Measurements from ENCODE around the gene ABCC3.

ABCC3 gene

DNA sequence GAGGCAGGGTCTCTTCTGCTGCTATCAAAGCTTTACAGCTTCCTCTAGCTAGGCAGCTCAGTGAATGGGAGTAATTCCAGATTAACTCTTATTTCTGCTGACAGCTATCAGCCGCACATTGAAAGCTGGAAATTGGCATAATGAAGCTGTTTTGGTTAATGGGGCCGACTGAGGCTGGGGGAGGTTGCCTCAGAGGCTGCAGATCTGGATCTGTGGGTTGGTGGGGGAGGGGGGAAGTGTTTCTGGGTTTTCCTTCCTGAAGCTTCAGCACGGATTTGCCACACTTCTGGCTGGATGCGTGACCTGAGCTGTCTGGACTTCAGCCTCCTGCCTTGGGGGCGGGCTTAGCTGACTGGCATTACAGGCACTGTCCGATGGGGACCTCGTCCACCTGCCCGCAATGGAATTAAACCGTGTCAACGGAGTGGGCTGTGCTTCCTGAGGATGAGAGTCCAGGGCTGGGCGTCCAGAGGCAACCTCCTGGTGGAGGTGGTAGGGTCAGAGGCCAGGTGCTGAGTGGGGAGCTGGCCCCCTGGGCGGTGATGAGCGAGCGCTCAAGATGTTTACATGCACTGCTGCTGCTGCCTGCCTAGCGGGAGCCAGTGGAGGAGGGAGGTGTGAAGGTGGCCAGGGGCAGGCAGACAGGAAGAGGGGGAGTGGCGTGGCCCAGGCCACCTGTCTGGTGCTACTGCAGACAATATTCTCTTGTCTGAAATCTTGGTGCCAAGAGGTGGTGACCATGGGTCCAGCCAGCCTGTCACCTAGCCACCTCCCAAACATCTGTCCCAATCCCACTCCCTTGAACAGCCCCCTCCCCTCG lies 6.7 kb upstream of the ABCC3 start:
- Mint-ChIP-seq H3K4me3 (no peak overlapping the region), H3K4me1 (no peaks in the 10 kb centered on the region), H3K9me3 (no peaks in the 10 kb centered on the region), H3K27ac (no peak overlapping the region), H3K36me3 (ENCODE audit: low read depth) (no peaks in the 10 kb centered on the region), H3K27me3 (peaks cover 38% of the 10 kb centered on the region)
- DNase-seq (no peak), ATAC-seq (no peak)

DNA sequence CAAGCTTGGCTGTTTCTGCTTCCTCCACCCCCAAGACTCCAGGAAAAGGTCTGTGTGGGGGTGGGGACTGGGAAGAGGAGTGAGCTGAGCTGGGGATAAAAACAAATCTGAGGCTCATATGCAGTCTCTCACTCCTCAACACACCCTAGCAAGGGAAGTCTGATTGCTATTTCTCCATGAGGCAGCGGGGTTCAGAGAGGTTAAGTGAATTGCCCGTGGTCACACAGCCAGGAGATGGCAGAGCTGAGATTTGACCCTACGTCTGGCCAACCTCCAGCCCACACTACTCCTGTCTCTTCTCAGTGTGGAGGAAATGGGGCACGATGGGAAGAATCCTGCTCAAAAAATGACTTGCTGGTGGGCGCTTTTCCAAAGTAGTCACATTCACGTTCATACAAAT lies 4.8 kb upstream of the ABCC3 start:
- DNase-seq (no peak), ATAC-seq (no peak)
- Mint-ChIP-seq H3K4me3 (no peak overlapping the region), H3K36me3 (ENCODE audit: low read depth) (no peaks in the 10 kb centered on the region), H3K4me1 (no peaks in the 10 kb centered on the region), H3K9me3 (no peaks in the 10 kb centered on the region), H3K27me3 (peaks cover 50% of the 10 kb centered on the region), H3K27ac (no peak overlapping the region)

DNA sequence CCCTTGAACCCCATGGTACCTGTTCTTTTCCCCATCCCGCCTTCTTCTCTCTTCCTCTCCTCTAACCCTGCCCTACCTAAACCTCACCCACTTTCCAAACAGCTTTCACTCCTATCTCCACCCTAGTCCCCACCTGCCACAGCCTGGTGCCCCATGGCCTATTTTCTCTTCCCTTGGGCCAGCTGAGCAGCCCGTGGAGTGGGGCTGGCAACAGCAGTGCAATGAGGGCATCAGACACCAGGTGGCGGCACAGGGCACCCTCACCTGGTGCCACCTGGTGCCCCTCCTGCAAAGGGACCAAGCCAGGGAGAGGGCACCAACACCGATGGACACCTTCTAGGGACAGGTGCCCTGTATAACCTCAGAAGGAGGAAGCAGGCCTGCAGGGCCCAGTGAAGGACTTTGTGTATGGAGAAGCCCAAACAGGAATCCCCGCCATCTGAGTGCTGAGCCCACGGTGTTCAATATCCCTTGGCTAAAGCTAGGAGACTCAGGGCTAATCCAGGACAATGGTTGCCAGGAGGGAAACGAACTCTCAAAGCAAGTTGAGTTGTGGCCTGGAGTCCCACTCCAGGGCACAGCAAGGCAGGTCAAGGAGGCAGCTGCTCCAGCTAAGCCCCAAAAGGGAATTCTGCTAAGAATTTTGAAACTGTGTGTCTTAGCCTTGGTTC lies 4.0 kb upstream of the ABCC3 start:
- ATAC-seq (peak; percentile 50), DNase-seq (peak; percentile 73)
- Mint-ChIP-seq H3K9me3 (no peaks in the 10 kb centered on the region), H3K4me3 (no peak overlapping the region), H3K27ac (no peak overlapping the region), H3K4me1 (no peaks in the 10 kb centered on the region), H3K36me3 (ENCODE audit: low read depth) (no peaks in the 10 kb centered on the region), H3K27me3 (peaks cover 54% of the 10 kb centered on the region)

DNA sequence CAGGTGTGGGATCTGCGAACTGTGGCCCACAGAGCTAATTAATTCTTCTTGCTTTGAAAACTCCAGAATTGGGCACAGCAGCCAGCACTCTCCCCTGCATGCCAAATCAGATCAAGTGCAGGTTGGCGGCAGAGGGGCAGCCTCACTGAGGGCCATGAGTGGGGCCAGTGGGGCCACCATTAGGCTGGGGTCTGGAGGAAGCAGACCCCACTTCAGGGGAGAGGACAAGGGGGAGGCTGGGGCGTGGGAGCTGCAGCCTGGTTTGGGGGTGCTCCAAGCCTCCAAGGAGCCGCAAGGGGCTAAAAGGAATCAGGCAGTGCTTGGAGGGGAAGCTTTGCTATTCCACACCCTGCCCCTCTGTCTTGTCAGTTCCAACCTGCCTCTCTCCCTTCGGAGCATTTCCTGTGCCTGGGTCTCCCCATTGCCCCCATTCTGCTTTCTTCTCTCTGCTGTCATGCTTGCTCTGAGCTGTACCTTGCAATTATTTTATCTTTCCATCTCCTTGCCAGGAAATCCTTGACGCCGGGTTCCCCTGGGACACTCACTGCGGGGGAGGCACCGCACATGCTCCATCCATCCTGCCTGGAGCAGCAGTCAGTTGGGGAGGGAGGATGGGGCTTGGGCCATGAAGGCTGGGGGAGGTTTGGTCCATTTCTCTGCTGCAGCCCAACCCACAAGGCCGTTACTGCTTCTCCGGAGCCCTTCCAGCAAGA lies 3.3 kb upstream of the ABCC3 start:
- no peak overlapping the region for H3K4me3 Mint-ChIP-seq
- DNase-seq (no peak), ATAC-seq (no peak)
- no peak overlapping the region for H3K27ac Mint-ChIP-seq
- no peaks in the 10 kb centered on the region for H3K36me3 Mint-ChIP-seq (ENCODE audit: low read depth)
- H3K9me3 Mint-ChIP-seq: no peaks in the 10 kb centered on the region
- H3K4me1 Mint-ChIP-seq: no peaks in the 10 kb centered on the region
- H3K27me3 Mint-ChIP-seq: peaks cover 60% of the 10 kb centered on the region

DNA sequence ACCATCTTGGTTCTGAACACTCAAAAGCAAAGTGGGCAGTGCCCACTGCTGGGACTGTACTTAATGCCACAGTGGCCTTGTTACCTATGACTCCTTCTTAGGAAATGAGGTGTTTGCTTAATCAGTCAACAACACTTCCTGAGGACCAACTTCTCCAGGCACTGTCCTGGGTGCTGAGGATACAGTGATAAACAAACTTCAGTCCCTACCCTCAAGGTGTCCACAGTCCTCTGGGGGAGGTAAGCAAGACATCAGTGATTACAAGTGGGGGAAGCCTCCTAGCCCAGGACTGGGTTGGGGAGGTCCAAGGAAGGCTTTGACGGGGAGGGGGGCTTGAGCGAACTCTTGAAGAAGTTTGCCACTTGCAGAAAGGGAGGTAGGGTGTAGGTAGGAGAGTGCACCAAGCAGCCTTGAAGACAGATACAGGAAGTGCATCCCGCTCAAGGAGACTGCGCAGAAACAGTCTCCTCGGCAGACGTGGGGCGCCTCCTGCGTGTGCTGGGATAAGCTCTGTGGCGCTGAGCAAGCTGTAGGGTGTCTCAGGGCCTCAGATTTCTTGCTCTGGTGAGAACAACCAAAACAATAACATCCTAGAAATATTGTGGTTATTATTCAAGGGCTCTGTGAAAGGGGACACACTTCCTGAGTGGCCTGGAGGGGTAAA lies 2.6 kb upstream of the ABCC3 start:
- no peaks in the 10 kb centered on the region for H3K36me3 Mint-ChIP-seq (ENCODE audit: low read depth)
- no peaks in the 10 kb centered on the region for H3K9me3 Mint-ChIP-seq
- ATAC-seq (no peak), DNase-seq (no peak)
- H3K27ac Mint-ChIP-seq: no peak overlapping the region
- H3K27me3 Mint-ChIP-seq: peaks cover 64% of the 10 kb centered on the region
- no peaks in the 10 kb centered on the region for H3K4me1 Mint-ChIP-seq
- H3K4me3 Mint-ChIP-seq: no peak overlapping the region

DNA sequence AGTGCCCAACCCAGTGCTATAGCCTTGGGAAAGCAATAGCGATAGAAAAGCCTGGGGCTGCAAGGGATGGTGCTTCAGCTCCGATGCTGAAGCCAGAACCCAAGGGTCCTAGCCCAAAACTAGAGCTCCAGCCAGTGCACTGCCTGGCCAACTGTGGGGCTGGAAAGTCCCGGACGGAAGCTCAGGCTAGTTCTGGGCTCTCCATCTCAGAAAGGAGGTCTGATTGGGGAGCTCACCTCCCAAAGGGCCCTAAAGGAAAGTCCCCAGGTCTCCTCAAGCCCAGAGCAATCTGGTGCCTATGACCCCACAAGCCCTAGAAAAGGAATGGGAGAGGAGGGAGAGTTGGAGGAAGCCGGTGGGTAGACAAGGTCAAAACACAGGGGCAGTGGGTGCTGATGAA lies 2.0 kb upstream of the ABCC3 start:
- Mint-ChIP-seq H3K36me3 (ENCODE audit: low read depth) (no peaks in the 10 kb centered on the region), H3K9me3 (no peaks in the 10 kb centered on the region), H3K27me3 (peaks cover 64% of the 10 kb centered on the region), H3K27ac (no peak overlapping the region), H3K4me1 (no peaks in the 10 kb centered on the region), H3K4me3 (no peak overlapping the region)
- no peak for DNase-seq
- ATAC-seq: no peak

DNA sequence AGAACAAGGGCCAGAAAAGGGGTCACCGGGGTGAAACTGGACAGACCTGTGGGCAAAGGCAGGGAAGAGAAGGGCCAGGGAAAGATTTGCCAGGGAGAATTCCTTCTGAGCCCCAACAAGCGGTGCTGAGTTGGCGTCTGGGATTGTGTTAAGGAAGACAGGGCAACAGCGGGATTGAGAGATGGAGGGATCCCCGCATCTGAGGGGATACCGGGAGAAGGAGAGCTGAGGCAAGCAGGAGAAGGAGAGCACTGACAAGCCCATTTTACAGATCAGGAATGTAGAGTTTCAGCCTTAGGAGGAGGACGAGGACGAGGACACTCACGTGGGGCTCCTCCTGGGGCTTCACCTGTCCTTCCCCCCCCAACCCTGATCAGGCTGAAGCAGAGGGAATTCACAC lies 998 bp upstream of the ABCC3 start:
- Mint-ChIP-seq H3K27ac (no peak overlapping the region), H3K4me1 (no peaks in the 10 kb centered on the region), H3K4me3 (no peak overlapping the region), H3K9me3 (no peaks in the 10 kb centered on the region), H3K36me3 (ENCODE audit: low read depth) (no peaks in the 10 kb centered on the region), H3K27me3 (peaks cover 68% of the 10 kb centered on the region)
- no peak for DNase-seq
- ATAC-seq: no peak

DNA sequence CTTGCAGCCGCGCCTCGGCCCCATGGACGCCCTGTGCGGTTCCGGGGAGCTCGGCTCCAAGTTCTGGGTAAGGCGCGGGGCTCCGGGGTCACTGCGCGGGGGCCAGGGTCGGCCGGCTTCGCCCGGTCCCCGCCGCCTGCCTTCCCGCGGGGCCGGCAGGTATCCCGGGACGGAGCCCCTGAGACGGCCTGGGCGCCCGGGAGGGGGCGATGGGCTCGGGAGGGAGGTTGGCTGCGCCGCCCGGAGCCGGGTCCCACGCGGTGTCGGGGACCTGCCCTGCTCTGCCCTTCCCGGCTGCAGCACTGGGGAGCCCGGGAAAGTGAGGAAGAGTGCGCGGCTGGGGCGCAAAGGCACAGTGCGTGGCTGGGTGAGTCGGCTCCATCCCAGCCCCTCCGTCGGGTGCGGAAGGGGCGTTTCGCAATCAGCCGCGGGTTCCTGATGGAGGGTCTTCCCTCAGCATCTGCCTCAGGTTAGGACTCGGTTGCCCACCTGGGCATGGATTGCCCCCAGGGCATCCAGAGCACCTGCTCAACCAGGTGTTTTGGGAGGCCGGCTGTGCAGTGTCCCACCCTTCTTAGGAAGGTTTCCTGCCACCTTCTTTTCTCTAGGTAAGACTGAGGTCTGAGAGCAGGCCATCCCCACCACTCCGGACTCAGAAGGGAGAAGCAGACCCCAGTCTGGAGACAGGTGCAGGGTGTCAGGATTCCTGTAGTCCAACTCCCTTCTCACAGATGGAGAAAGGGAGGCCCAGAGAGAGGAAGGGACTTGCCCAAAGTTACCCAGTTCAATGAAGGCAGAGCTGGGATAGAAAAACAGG lies 442 bp downstream of the ABCC3 start:
- Mint-ChIP-seq H3K9me3 (no peaks in the 10 kb centered on the region), H3K4me1 (no peaks in the 10 kb centered on the region), H3K4me3 (no peak overlapping the region), H3K27me3 (peaks cover 62% of the 10 kb centered on the region), H3K36me3 (ENCODE audit: low read depth) (no peaks in the 10 kb centered on the region), H3K27ac (no peak overlapping the region)
- ATAC-seq: no peak
- no peak for DNase-seq

DNA sequence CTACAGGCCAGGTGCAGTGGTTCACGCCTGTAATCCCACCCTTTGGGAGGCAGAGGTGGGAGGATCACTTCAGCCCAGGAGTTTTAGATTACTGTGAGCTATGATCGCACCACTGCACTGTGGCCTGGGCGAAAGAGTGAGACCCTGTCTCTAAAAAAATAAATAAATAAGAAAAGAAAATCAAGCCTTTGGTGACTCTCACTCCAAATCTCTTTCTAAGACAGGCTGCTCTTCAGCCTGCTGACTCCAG lies 976 bp downstream of the ABCC3 start:
- ATAC-seq (no peak), DNase-seq (no peak)
- no peak overlapping the region for H3K4me3 Mint-ChIP-seq
- H3K4me1 Mint-ChIP-seq: no peaks in the 10 kb centered on the region
- H3K27me3 Mint-ChIP-seq: peaks cover 59% of the 10 kb centered on the region
- no peaks in the 10 kb centered on the region for H3K9me3 Mint-ChIP-seq
- no peaks in the 10 kb centered on the region for H3K36me3 Mint-ChIP-seq (ENCODE audit: low read depth)
- no peak overlapping the region for H3K27ac Mint-ChIP-seq

DNA sequence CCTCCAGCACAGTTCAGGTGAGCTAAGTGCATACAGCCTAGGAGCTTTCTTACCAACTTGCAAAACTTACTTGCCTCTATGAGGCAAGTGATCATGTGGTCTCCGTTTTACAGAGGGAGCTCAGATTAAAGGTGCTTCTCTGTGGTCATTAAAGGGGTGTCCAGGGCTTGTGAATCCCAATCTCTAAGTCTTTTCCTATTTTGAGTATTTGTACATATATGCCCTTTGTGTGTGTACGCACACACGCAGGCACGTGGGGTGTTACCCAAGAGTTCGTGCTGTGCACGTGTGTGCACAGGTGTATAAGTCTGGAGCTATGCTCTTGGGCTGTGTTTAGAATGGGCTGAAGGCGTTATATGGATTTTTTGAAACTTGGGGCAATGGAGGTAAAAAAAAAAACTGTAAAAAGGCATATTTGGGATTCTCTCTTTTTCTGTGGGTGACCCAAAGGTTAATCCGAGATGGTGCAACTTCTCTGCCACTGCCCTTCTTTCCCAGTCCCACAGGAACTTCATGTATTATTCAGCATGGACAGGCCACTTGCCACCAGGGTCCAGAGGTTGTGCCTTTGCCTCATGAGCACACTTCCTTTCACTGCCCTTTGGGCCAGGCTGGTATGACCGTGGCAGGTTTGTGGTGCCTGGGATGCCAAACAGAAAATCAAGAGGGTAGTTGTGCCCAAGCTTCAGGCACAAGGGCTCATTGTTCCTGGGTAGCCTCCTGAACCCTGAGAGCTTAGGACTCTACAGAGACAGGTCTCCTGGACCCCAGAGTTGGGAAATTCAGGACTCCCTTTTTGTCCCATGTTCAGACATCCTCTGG lies 1.5 kb downstream of the ABCC3 start:
- Mint-ChIP-seq H3K9me3 (no peaks in the 10 kb centered on the region), H3K36me3 (ENCODE audit: low read depth) (no peaks in the 10 kb centered on the region), H3K27me3 (peaks cover 56% of the 10 kb centered on the region), H3K4me1 (no peaks in the 10 kb centered on the region), H3K27ac (no peak overlapping the region), H3K4me3 (no peak overlapping the region)
- ATAC-seq: no peak
- no peak for DNase-seq

DNA sequence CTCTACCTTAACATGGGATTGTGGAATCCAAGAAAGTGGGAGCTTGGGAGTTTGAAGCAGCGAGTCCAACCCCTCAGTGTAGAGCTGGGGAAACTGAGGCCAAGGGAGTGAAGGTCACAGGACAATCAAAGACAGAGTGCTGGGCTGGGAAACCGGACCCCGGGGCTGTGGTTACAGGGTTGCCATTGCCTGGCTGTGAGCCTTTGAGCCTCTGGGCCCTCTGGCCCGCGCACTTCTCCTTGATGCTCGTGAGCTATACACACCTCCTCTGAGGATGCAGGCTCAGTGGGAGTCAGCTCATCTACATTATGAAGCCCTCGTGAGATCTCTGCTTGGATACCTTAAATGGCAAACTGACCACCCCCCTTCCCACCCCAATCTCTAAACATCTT lies 2.1 kb downstream of the ABCC3 start:
- H3K9me3 Mint-ChIP-seq: no peaks in the 10 kb centered on the region
- DNase-seq (no peak), ATAC-seq (no peak)
- H3K27ac Mint-ChIP-seq: no peak overlapping the region
- H3K4me3 Mint-ChIP-seq: no peak overlapping the region
- H3K4me1 Mint-ChIP-seq: no peaks in the 10 kb centered on the region
- H3K36me3 Mint-ChIP-seq (ENCODE audit: low read depth): no peaks in the 10 kb centered on the region
- H3K27me3 Mint-ChIP-seq: peaks cover 53% of the 10 kb centered on the region

DNA sequence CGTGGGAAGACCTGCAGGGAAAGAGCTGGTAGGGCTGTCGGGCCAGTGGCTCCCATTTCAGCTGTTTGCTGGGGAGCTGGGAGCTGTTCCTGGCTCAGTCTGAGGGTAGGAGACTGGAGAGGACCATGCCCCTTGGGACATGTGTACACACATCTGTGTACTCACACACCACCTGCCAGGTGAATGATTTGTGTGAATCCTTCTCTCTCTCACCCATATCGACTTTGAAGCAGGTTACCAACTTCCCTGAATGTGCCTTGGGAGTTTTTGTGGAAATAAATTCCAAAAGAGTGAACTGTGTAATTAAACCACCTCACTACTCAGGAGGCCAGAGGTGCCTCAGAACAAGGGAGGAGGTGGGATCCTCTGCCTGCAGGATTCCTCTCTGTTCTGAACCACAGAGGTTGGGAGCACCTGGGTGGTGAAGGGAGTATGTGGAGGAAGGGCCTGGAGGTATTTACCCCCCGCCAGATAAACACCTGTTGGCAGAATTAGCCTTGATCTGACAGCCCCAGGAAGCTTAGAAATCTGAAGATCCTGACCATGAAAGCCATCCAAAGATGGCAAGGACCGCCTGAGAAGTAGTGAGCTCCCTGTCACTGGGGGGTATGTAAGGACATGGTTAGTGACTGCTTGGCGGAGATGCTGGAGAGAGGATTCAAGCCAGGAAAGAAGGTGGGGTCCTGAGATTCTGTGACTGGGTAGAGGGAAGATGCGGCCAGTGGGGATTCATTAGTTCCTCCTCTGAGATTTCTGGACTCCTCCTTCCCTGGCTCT lies 3.3 kb downstream of the ABCC3 start:
- no peak for DNase-seq
- H3K4me3 Mint-ChIP-seq: no peak overlapping the region
- H3K36me3 Mint-ChIP-seq (ENCODE audit: low read depth): no peaks in the 10 kb centered on the region
- H3K27me3 Mint-ChIP-seq: peaks cover 46% of the 10 kb centered on the region
- H3K4me1 Mint-ChIP-seq: no peaks in the 10 kb centered on the region
- no peak overlapping the region for H3K27ac Mint-ChIP-seq
- no peak for ATAC-seq
- no peaks in the 10 kb centered on the region for H3K9me3 Mint-ChIP-seq

DNA sequence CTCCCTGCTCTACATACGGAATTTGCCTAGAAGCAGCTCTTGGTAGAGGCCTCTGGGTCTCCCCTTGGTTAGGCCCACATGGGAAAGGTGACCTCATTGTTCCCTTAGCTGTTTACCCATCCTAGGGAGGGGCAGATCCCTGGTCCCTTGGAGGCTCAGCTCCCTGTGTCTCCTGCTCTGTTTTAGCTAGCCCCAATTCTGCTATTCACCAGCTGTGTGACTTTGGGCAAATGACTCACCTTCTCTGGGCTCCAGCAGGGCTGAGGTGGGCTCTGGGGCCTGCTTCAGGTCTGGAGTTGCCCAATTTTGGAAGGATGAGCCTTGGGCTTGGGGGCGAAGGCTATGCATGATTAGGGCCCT lies 3.9 kb downstream of the ABCC3 start:
- Mint-ChIP-seq H3K4me1 (no peaks in the 10 kb centered on the region), H3K4me3 (no peak overlapping the region), H3K27ac (no peak overlapping the region), H3K27me3 (peaks cover 41% of the 10 kb centered on the region), H3K9me3 (no peaks in the 10 kb centered on the region), H3K36me3 (ENCODE audit: low read depth) (no peaks in the 10 kb centered on the region)
- DNase-seq (no peak), ATAC-seq (no peak)
